ENCODE measurements around the gene TACC3. TPM values are rescaled to one million over a fixed set of nuclear protein-coding genes. Genes with fewer than 3 reads are reported as not detected.

TACC3 gene
- total and polyA plus RNA-seq, 2 of the 8 experiments (the other 6 are each of a cell fraction or from before 2014, with no cell fraction given), result 73.8 to 148 TPM

DNA sequence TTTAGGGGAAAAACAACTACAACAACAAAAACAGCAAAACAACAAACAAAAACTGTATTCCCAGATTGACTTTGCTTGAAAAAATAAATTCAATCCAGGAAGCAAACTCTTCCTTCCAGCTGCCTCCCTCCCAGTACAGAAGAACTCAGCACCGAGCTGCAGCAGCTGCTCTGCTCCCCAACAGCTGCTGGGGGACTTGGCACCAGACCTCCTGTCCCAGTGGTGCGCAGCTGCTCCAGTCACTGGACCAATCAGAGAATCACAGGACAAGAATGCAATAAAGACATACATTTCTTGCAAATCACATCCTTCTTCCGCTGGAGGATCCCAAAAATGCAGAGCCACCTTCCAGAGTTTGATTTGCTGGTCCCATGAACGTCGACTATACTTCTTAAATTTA lies 25.4 kb upstream of the TACC3 start:
- Histone ChIP-seq H3K18ac (ENCODE audit: extremely low read depth, low read length) (no peak overlapping the region), H4K8ac (ENCODE audit: extremely low read depth, insufficient read depth, low read length) (no peak overlapping the region), H2BK120ac (replicated peaks; ENCODE audit: low read depth, low read length) (no peak overlapping the region), H2BK12ac (ENCODE audit: low read depth, low read length) (no peak overlapping the region), H2BK20ac (ENCODE audit: low read length) (no peak overlapping the region), H3K4me2 (ENCODE audit: insufficient read depth in 1 of 2, low read depth in 2 of 2, low read length in 2 of 2) (no peak overlapping the region), H3K23me2 (ENCODE audit: low read depth, low read length) (no peaks in the 10 kb centered on the region), H3K4ac (replicated peaks; ENCODE audit: insufficient read length, low read depth, low read length) (no peak overlapping the region), H3K79me1 (ENCODE audit: low read depth, low read length) (no peaks in the 10 kb centered on the region), H3K36me3 (ENCODE audit: control insufficient read depth in 2 of 4, insufficient read depth in 4 of 4, low read length in 3 of 4) (peaks cover 15 to 60% (median 40%) of the 10 kb centered on the region in 4 experiments), H3K79me2 (ENCODE audit: control insufficient read depth in 1 of 2, insufficient read depth in 2 of 2, low read length in 2 of 2) (no peaks in the 10 kb centered on the region), H3K27me3 (replicated peaks in 1 of 4; ENCODE audit: control insufficient read depth in 3 of 4, extremely low read depth in 1 of 4, insufficient read depth in 3 of 4, low read length in 3 of 4) (no peaks in the 10 kb centered on the region), H4K20me1 (replicated peaks in 1 of 2; ENCODE audit: control insufficient read depth in 1 of 2, insufficient read depth in 2 of 2, low read length in 2 of 2) (peaks cover 5 to 12% of the 10 kb centered on the region in 2 experiments), H3K4me3 (ENCODE audit: extremely low read depth in 1 of 4, insufficient read depth in 2 of 4, low read depth in 3 of 4, low read length in 4 of 4) (no peak overlapping the region), H4K5ac (ENCODE audit: insufficient read length, low read depth, low read length) (no peak overlapping the region), H3K23ac (ENCODE audit: insufficient read length) (no peak overlapping the region), H4K91ac (replicated peaks; ENCODE audit: insufficient read length, low read length) (no peak overlapping the region), H2BK15ac (ENCODE audit: low read length) (no peak overlapping the region), H3K56ac (replicated peaks; ENCODE audit: insufficient read length, low read depth, low read length) (no peak overlapping the region), H3K27ac (ENCODE audit: low read depth, low read length) (no peak overlapping the region), H2AFZ (ENCODE audit: low read length) (no peak overlapping the region), H3K4me1 (replicated peaks in 1 of 4; ENCODE audit: control insufficient read depth in 3 of 4, insufficient read depth in 4 of 4, low read length in 3 of 4) (no peaks in the 10 kb centered on the region), H3K9ac (replicated peaks in 1 of 4; ENCODE audit: extremely low read depth in 1 of 4, low read depth in 3 of 4, low read length in 3 of 4) (no peak overlapping the region), H3K14ac (ENCODE audit: insufficient read length) (no peak overlapping the region), H2AK5ac (ENCODE audit: low read depth, low read length) (no peak overlapping the region), H3K9me3 (ENCODE audit: insufficient read depth in 2 of 2, low read depth in 1 of 2, low read length in 1 of 2) (no peaks in the 10 kb centered on the region), H2BK5ac (ENCODE audit: low read depth, low read length) (no peak overlapping the region)
- 94% methylated on average over 5 of the region's 5 CpGs; no CpG with 5 or more reads in 1 of the 2 experiments for WGBS, 2 experiments (ENCODE audit: extremely low coverage in 1 of 2, insufficient coverage in 1 of 2, insufficient read length in 1 of 2, insufficient replicate concordance in 2 of 2, low coverage in 1 of 2, low lambda C conversion rate in 2 of 2, missing lambda C conversion rate in 1 of 2)
- DNase-seq (ENCODE audit: low read depth in 1 of 2, low spot score in 2 of 2) (no peak), FAIRE-seq (no peak)
- CTCF ChIA-PET (ENCODE audit: partially characterized antibody), result interaction anchor here (1.9 to 22.9 kb wide), 4 partner anchors 10 to 52 kb away, joined by 4 to 326 read pairs (median 62); partner anchors contain the start of genes FAM53A, TACC3 and TMEM129
- TF ChIP-seq YY1 (IDR thresholded peaks at IDR 0.05; ENCODE audit: low read depth, low read length), result no peak
- TF ChIP-seq KDM1A (IDR thresholded peaks at IDR 0.05; ENCODE audit: borderline replicate concordance, low read length), result no peak
- POLR2A ChIA-PET (ENCODE audit: partially characterized antibody), result interaction anchor here (1.6 to 1.7 kb wide), 2 partner anchors 8 to 17 kb away, joined by 4 read pairs; partner anchors contain the start of gene SLBP
